SK-N-SH (cell line): ENCODE measurements around the gene SLC46A1. TPM values are rescaled to one million over a fixed set of nuclear protein-coding genes. Genes with fewer than 3 reads are reported as not detected.

Source experiments
- CTCF ChIA-PET: fragments of 300-600, 350-600 bp; formaldehyde crosslinking; extraction: SDS; loops from one replicate; lab custom pipeline; 2021; lab: Yijun Ruan, JAX
- POLR2A ChIA-PET: fragments of 350-600 bp; sonication (Branson Sonifier 250); formaldehyde crosslinking; extraction: SDS; loops from one replicate; lab custom pipeline; 2020; ENCODE audit warnings: antibody characterized with exemption, inconsistent platforms; lab: Yijun Ruan, JAX
- DNase-seq: peaks from one replicate; pipeline ENCODE4 v3.0.0; 2012
- H2AFZ ChIP-seq: fragments of 200-600 bp; sonication (generic); 2 replicates; pipeline ENCODE4 v1.8.1; 2016; ENCODE audit warnings: antibody characterized with exemption, mild to moderate bottlenecking, low read depth
- H3F3A ChIP-seq: fragments of 200-600 bp; sonication (generic); replicated peaks from 2 replicates; pipeline ENCODE3; 2016; ENCODE audit warnings: antibody characterized with exemption, mild to moderate bottlenecking; ENCODE audit not compliant: insufficient read depth
- H3K27ac ChIP-seq, 2 experiments: fragments of 200-500 bp in 1 of 2; fragments of 200-600 bp in 1 of 2; sonication (Bioruptor generic) in 1 of 2; sonication (generic), shearing (Covaris generic) in 1 of 2; 2 replicates each; pipeline versions ENCODE4 v1.5.1 to v1.6.1; 2014 to 2016; ENCODE audit warnings: low read depth in 2 of 2, inconsistent platforms in 1 of 2, low read length in 1 of 2, mild to moderate bottlenecking in 1 of 2, mixed read lengths in 1 of 2
- H3K27me3 ChIP-seq: fragments of 200-600 bp; sonication (generic), shearing (Covaris generic); 2 replicates; pipeline ENCODE4 v1.6.1; 2016; ENCODE audit warnings: mixed run types; ENCODE audit not compliant: insufficient read depth
- H3K36me3 ChIP-seq, 2 experiments: fragments of 200-500 bp in 1 of 2; fragments of 200-600 bp in 1 of 2; sonication (Bioruptor generic) in 1 of 2; sonication (generic) in 1 of 2; replicated peaks in 1 of 2; 2 replicates each; pipeline versions ENCODE3 to v1.5.1; 2014 to 2016; ENCODE audit warnings: low read length in 1 of 2, mild to moderate bottlenecking in 1 of 2; ENCODE audit not compliant: insufficient read depth in 2 of 2, control insufficient read depth in 1 of 2
- H3K4me1 ChIP-seq, 2 experiments: fragments of 200-500 bp in 1 of 2; fragments of 200-600 bp in 1 of 2; sonication (Bioruptor generic) in 1 of 2; sonication (generic), shearing (Covaris generic) in 1 of 2; 2 replicates each; pipeline versions ENCODE4 v1.5.1 to v1.6.1; 2014 to 2016; ENCODE audit warnings: low read depth in 1 of 2, low read length in 1 of 2, mixed run types in 1 of 2; ENCODE audit not compliant: insufficient read depth in 2 of 2, control insufficient read depth in 1 of 2
- H3K4me2 ChIP-seq: fragments of 200-600 bp; sonication (generic), shearing (Covaris generic); 2 replicates; pipeline ENCODE4 v1.6.1; 2017; ENCODE audit warnings: mixed run types
- H3K4me3 ChIP-seq, 2 experiments: fragments of 200-500 bp in 1 of 2; fragments of 200-600 bp in 1 of 2; sonication (Bioruptor generic) in 1 of 2; sonication (generic), shearing (Covaris generic) in 1 of 2; 2 replicates each; pipeline versions ENCODE4 v1.5.1 to v1.8.1; 2014 to 2016; ENCODE audit warnings: low read depth in 2 of 2, inconsistent platforms in 1 of 2, low read length in 1 of 2, mild to moderate bottlenecking in 1 of 2, mixed read lengths in 1 of 2, moderate library complexity in 1 of 2
- H3K79me2 ChIP-seq: fragments of 200-600 bp; sonication (generic); 2 replicates; pipeline ENCODE4 v1.8.1; 2017; ENCODE audit warnings: mild to moderate bottlenecking; ENCODE audit not compliant: insufficient read depth
- H3K9ac ChIP-seq: fragments of 200-600 bp; sonication (generic); 2 replicates; pipeline ENCODE4 v1.6.1; 2017; ENCODE audit warnings: mixed run types
- H3K9me2 ChIP-seq: fragments of 200-600 bp; sonication (generic); 2 replicates; pipeline ENCODE4 v1.6.1; 2017; ENCODE audit warnings: mixed run types
- H3K9me3 ChIP-seq: fragments of 200-600 bp; sonication (generic); 2 replicates; pipeline ENCODE4 v1.6.1; 2017; ENCODE audit warnings: mixed run types, mild to moderate bottlenecking, moderate library complexity
- H4K20me1 ChIP-seq: fragments of 200-600 bp; sonication (generic); 2 replicates; pipeline ENCODE4 v1.6.1; 2017; ENCODE audit warnings: mild to moderate bottlenecking, mixed run types; ENCODE audit not compliant: insufficient read depth
- CHD2 ChIP-seq: fragments of 150-350 bp; IDR thresholded peaks from 2 replicates; pipeline ENCODE4 v1.6.1; 2018; ENCODE audit warnings: low read length; ENCODE audit not compliant: partially characterized antibody
- CTCF ChIP-seq: fragments of 200-600 bp; sonication (generic); IDR thresholded peaks from 2 replicates; pipeline ENCODE4 v1.6.1; 2017; ENCODE audit warnings: antibody characterized with exemption, mild to moderate bottlenecking, moderate library complexity
- ELF1 ChIP-seq: IDR thresholded peaks from 2 replicates; pipeline ENCODE4 v1.4.0; 2012
- EP300 ChIP-seq, 2 experiments: IDR thresholded peaks; 2 replicates each; pipeline versions ENCODE4 v1.4.0 to v1.6.1; 2012; ENCODE audit warnings: borderline replicate concordance in 1 of 2, low read depth in 1 of 2, low read length in 1 of 2
- EZH2phosphoT487 ChIP-seq: fragments of 200-600 bp; sonication (generic); IDR thresholded peaks from 2 replicates; pipeline ENCODE4 v1.6.1; 2017; ENCODE audit warnings: low read depth, mixed run types, mild to moderate bottlenecking, antibody characterized with exemption, moderate library complexity, borderline replicate concordance
- FOXJ3 ChIP-seq: sonication (generic); formaldehyde crosslinking; IDR thresholded peaks from 2 replicates; pipeline ENCODE4 v1.5.1; 2020; ENCODE audit warnings: mild to moderate bottlenecking, missing genetic modification reagents
- GABPA ChIP-seq: IDR thresholded peaks from 2 replicates; pipeline ENCODE4 v1.4.0; 2012; ENCODE audit warnings: low read depth, mild to moderate bottlenecking
- IRF3 ChIP-seq: fragments of 150-350 bp; IDR thresholded peaks from 2 replicates; pipeline ENCODE4 v1.6.1; 2016; ENCODE audit warnings: mild to moderate bottlenecking, low read depth, low read length
- JUND ChIP-seq: IDR thresholded peaks from 2 replicates; pipeline ENCODE4 v1.4.0; 2012
- MAX ChIP-seq: IDR thresholded peaks from 2 replicates; pipeline ENCODE4 v1.4.0; 2012; ENCODE audit warnings: low read depth
- NFIC ChIP-seq: IDR thresholded peaks from 2 replicates; pipeline ENCODE4 v1.4.0; 2012; ENCODE audit warnings: borderline replicate concordance
- REST ChIP-seq: IDR thresholded peaks from 2 replicates; pipeline ENCODE4 v1.6.1; 2012; ENCODE audit warnings: mild to moderate bottlenecking, low read depth, low read length, moderate library complexity
- SIN3A ChIP-seq: IDR thresholded peaks from 2 replicates; pipeline ENCODE4 v1.6.1; 2012; ENCODE audit warnings: low read depth, mild to moderate bottlenecking, low read length, moderate library complexity, borderline replicate concordance
- TCF12 ChIP-seq: IDR thresholded peaks from 2 replicates; pipeline ENCODE4 v1.4.0; 2012
- YY1 ChIP-seq: IDR thresholded peaks from 2 replicates; pipeline ENCODE4 v1.4.0; 2012; ENCODE audit warnings: low read depth, mild to moderate bottlenecking
- WGBS: methylation state at CpG from one replicate; pipeline ENCODE4 v1.1.6; 2017; ENCODE audit warnings: low lambda C conversion rate; 5-methylcytosine and 5-hydroxymethylcytosine counted together
- polyA plus RNA-seq, 3 experiments: library from polyadenylated mRNA; depleted of rRNA; stranded (reverse); fragments of >200 nt; gene quantifications; 2 replicates each; pipeline ENCODE4 v1.2.3, GENCODE V29; 2012
- TF ChIP-seq, protein P1 (sequence below): IDR thresholded peaks from 2 replicates; pipeline ENCODE4 v1.4.0; 2012; ENCODE audit warnings: low read depth, borderline replicate concordance
- TF ChIP-seq, protein P2 (sequence below): IDR thresholded peaks from 2 replicates; pipeline ENCODE4; 2012

SLC46A1 gene
- polyA plus RNA-seq, 1 of the 3 experiments (the other 2 are of a cell fraction), result 4.3 TPM

- 100% methylated on average over 1 of the region's 1 CpG for WGBS
- Histone ChIP-seq H3K9ac (peak overlapping the region; percentile 41), H3K27me3 (no peaks in the 10 kb centered on the region), H3K27ac (peak overlapping the region; percentile 67 to 85), H3K4me2 (peak overlapping the region; percentile 96), H3F3A (peaks cover 18% of the 10 kb centered on the region), H3K36me3 (no peaks in the 10 kb centered on the region), H3K9me2 (no peaks in the 10 kb centered on the region), H3K9me3 (no peaks in the 10 kb centered on the region), H4K20me1 (peaks cover 28% of the 10 kb centered on the region), H2AFZ (0 out of 2 replicates have a peak overlapping the region, but pooled peaks have one; percentile 49), H3K4me3 (no peak overlapping the region; a peak in 2 of 4 replicates), H3K79me2 (peaks cover 31% of the 10 kb centered on the region), H3K4me1 (peaks cover 15 to 28% of the 10 kb centered on the region in 2 experiments)
- TF ChIP-seq, protein P1, sequence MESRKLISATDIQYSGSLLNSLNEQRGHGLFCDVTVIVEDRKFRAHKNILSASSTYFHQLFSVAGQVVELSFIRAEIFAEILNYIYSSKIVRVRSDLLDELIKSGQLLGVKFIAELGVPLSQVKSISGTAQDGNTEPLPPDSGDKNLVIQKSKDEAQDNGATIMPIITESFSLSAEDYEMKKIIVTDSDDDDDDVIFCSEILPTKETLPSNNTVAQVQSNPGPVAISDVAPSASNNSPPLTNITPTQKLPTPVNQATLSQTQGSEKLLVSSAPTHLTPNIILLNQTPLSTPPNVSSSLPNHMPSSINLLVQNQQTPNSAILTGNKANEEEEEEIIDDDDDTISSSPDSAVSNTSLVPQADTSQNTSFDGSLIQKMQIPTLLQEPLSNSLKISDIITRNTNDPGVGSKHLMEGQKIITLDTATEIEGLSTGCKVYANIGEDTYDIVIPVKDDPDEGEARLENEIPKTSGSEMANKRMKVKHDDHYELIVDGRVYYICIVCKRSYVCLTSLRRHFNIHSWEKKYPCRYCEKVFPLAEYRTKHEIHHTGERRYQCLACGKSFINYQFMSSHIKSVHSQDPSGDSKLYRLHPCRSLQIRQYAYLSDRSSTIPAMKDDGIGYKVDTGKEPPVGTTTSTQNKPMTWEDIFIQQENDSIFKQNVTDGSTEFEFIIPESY, result no peak
- TF ChIP-seq GABPA (no peak), JUND (no peak), EP300 (IDR thresholded peaks at IDR 0.05; ENCODE audit: borderline replicate concordance in 1 of 2, low read depth in 1 of 2, low read length in 1 of 2) (no peak), MAX (no peak), IRF3 (no peak), EZH2phosphoT487 (no peak), ELF1 (no peak), YY1 (no peak), NFIC (no peak), REST (no peak), TCF12 (no peak), CTCF (no peak), SIN3A (no peak), FOXJ3 (no peak), CHD2 (no peak)
- TF ChIP-seq, protein P2, sequence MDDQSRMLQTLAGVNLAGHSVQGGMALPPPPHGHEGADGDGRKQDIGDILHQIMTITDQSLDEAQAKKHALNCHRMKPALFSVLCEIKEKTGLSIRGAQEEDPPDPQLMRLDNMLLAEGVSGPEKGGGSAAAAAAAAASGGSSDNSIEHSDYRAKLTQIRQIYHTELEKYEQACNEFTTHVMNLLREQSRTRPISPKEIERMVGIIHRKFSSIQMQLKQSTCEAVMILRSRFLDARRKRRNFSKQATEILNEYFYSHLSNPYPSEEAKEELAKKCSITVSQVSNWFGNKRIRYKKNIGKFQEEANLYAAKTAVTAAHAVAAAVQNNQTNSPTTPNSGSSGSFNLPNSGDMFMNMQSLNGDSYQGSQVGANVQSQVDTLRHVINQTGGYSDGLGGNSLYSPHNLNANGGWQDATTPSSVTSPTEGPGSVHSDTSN, result no peak
- no peak for DNase-seq
- ChIA-PET CTCF (interaction anchor here (0.9 to 1.8 kb wide), 8 partner anchors 10 to 565 kb away, joined by 3 to 7 read pairs (median 3); partner anchors contain the start of genes IFT20, POLDIP2 and TNFAIP1), POLR2A (interaction anchor here (0.7 to 4.5 kb wide), 4 partner anchors 10 to 35 kb away, joined by 3 to 34 read pairs (median 8); partner anchors contain the start of genes IFT20, POLDIP2 and TNFAIP1)
Observed at GRCh38 chr17:28370744-28371103, 35.3 kb downstream of the SLC46A1 start.
